Psoas muscle (tissue), 8 donors: ENCODE measurements around the gene STXBP5. TPM values are rescaled to one million over a fixed set of nuclear protein-coding genes. Genes with fewer than 3 reads are reported as not detected.
A peak's percentile ranks its signal among the peaks of the same experiment; 100 is the strongest.

Source experiments
- ATAC-seq, 4 donors: fragments of 200-7000 bp; cut with Tn5 transposase; one replicate each; pipeline ENCODE4 v1.9.1; 2020; ENCODE audit warnings: moderate library complexity in 3 of 4, mild to moderate bottlenecking in 2 of 4
- DNase-seq, 2 donors: peaks; one replicate each; pipeline ENCODE4 v3.0.0-alpha.2; 2020
- H3K27ac ChIP-seq: fragments of 200-600 bp; one replicate; pipeline ENCODE4 v1.8.0; 2022
- H3K27me3 ChIP-seq, 3 donors: fragments of 200-600 bp in 1 of 3; one replicate each; pipeline versions ENCODE4 v1.6.1 to v1.8.0; 2013 to 2022; ENCODE audit warnings: low read length in 2 of 3, mild to moderate bottlenecking in 2 of 3, moderate library complexity in 1 of 3; ENCODE audit not compliant: insufficient read depth in 3 of 3
- H3K36me3 ChIP-seq, 2 donors: fragments of 200-600 bp in 1 of 2; one replicate each; pipeline versions ENCODE4 v1.6.1 to v1.8.0; 2013 to 2022; ENCODE audit warnings: low read depth in 1 of 2, mild to moderate bottlenecking in 1 of 2, moderate library complexity in 1 of 2; ENCODE audit not compliant: insufficient read depth in 1 of 2
- H3K4me1 ChIP-seq: fragments of 200-600 bp; one replicate; pipeline ENCODE4 v1.8.0; 2022
- H3K4me3 ChIP-seq: fragments of 200-600 bp; one replicate; pipeline ENCODE4 v1.8.0; 2022; ENCODE audit warnings: mild to moderate bottlenecking
- H3K9me3 ChIP-seq: fragments of 200-600 bp; one replicate; pipeline ENCODE4 v1.8.0; 2022
- WGBS, 3 donors: extraction: QIAGEN DNeasy Blood & Tissue Kit; methylation state at CpG; one replicate each; pipeline versions ENCODE4 v1.1.6 to v1.1.7; 2013; 5-methylcytosine and 5-hydroxymethylcytosine counted together
- intact Hi-C, 2 donors: fragments of 100-400 bp; cut with DNase I; formaldehyde crosslinking; loops; one replicate each; pipeline versions ENCODE4 v1.11.0 to v1.14.2; 2022
- polyA plus RNA-seq, 3 donors: library from polyadenylated mRNA; stranded (reverse); fragments of 200-250 nt; gene quantifications; one replicate each; pipeline ENCODE4 v1.2.3, GENCODE V29; 2013
- total RNA-seq, 4 donors: library from RNA; stranded (reverse); fragmentation: NEBNext Ultra II Directional in 2 of 4; extraction: Animal tissue kit (Norgen Biotek cat#: 25700) in 2 of 4; gene quantifications; one replicate each; pipeline versions ENCODE4 v1.2.1 to v1.2.4, GENCODE V29; 2021 to 2023
- TF ChIP-seq, protein P1 (sequence below): fragments of 200-600 bp; IDR thresholded peaks from one replicate; pipeline ENCODE4 v1.8.0; 2022; ENCODE audit warnings: antibody characterized with exemption
- donor health status: healthy with polysubstance abuse.
- donor health status: DM: no; HTN: no; CAD: no; lungs with moderate emphysema.
- donor health status: Bipolar disorder and iron deficiency.
- donor health status: healthy.
- donor health status: DM: yes; HTN: yes; CAD: no.
- donor health status: DM: no; HTN: no; CAD: no.
- donor health status: DM: no; HTN: no; CAD: no.
- donor health status: DM: yes; HTN: yes; CAD: no.

The STXBP5 gene
- total and polyA plus RNA-seq, 7 donors, result 4.1 to 20.0 (median 18.7) TPM

DNA sequence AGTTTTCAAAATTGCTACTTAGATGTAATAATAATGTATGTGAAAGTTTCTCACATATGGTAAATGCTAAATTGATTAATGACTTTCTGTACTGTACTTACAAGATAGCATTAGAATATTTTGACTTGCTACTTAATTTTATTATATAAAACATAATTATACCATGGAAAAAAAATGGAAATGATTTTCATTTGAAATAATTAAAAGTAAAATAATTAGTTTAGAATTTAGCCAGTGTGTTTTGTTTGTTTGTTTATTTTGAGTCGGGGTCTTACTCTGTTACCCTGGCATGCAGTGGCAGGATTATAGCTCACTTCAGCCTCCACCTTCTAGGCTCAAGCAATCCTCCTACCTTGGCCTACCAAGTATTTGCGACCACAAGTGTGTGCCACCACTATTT lies 7.1 kb downstream of the STXBP5 start:
- TF ChIP-seq, protein P1, sequence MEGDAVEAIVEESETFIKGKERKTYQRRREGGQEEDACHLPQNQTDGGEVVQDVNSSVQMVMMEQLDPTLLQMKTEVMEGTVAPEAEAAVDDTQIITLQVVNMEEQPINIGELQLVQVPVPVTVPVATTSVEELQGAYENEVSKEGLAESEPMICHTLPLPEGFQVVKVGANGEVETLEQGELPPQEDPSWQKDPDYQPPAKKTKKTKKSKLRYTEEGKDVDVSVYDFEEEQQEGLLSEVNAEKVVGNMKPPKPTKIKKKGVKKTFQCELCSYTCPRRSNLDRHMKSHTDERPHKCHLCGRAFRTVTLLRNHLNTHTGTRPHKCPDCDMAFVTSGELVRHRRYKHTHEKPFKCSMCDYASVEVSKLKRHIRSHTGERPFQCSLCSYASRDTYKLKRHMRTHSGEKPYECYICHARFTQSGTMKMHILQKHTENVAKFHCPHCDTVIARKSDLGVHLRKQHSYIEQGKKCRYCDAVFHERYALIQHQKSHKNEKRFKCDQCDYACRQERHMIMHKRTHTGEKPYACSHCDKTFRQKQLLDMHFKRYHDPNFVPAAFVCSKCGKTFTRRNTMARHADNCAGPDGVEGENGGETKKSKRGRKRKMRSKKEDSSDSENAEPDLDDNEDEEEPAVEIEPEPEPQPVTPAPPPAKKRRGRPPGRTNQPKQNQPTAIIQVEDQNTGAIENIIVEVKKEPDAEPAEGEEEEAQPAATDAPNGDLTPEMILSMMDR, result no peak
- 95 to 100% (median 98%) methylated on average over 2 of the region's 2 CpGs for WGBS, 3 donors
- no peaks in the 10 kb centered on the region for H3K9me3 ChIP-seq
- intact Hi-C loops, result loop anchor here in 1 of 2 donors (10.0 kb wide), 1 partner anchor 53 kb away; no protein-coding TSS in a partner anchor
- peaks cover 27% of the 10 kb centered on the region for H3K4me1 ChIP-seq
- no peak overlapping the region for H3K4me3 ChIP-seq
- no peak for ATAC-seq
- no peak for DNase-seq
- no peaks in the 10 kb centered on the region for H3K36me3 ChIP-seq
- H3K27me3 ChIP-seq, result no peaks in the 10 kb centered on the region
- no peak overlapping the region for H3K27ac ChIP-seq

DNA sequence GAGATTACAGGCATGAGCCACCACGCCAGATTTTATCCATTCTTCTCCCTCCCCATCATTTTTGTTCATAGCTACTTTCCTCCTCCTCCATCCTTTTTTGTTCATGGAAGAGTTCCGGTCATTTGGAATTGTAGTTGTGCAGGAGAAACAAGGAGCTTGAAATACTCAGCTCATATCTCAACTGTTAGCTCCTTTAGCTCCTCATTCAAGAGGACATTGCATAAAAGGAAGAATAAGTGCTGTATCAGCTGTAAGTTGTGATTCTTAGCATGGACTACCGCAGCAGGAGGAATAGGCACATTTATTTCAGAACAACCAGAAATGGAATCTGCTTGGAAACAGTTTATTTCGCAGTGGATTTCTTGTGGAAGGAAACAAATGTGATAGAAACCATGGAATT lies 7.6 kb downstream of the STXBP5 start:
- no peaks in the 10 kb centered on the region for H3K36me3 ChIP-seq
- H3K4me3 ChIP-seq, result no peak overlapping the region
- 92 to 98% (median 98%) methylated on average over 4 of the region's 4 CpGs for WGBS, 3 donors
- H3K9me3 ChIP-seq, result no peaks in the 10 kb centered on the region
- H3K27me3 ChIP-seq, result no peaks in the 10 kb centered on the region
- H3K27ac ChIP-seq, result peak overlapping the region; percentile 6
- ATAC-seq, result no peak
- TF ChIP-seq, protein P1, result no peak
- peaks cover 25% of the 10 kb centered on the region for H3K4me1 ChIP-seq
- intact Hi-C loops, result loop anchor here in 1 of 2 donors (10.0 kb wide), 1 partner anchor 53 kb away; no protein-coding TSS in a partner anchor
- DNase-seq, result no peak

DNA sequence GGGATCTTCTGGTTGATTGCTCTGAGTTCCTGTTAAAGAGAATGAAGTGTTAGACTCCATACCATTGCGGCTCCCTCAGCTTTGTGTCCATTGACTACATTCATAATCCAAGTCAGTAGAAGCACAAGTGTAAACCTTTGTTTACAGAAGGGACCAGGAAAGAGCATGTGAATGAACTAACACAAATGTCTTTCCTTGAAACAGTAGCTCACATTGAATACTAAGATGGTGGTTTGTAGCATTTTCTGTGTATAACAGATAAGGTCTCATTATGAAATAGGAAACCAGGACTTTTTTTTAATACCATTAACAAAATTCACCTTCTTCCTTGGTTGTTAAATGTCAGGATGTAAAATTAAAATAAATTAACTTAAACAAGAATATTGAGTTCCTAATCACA lies 8.4 kb downstream of the STXBP5 start:
- Histone ChIP-seq H3K4me3 (no peak overlapping the region), H3K27ac (no peak overlapping the region), H3K27me3 (no peaks in the 10 kb centered on the region), H3K9me3 (no peaks in the 10 kb centered on the region), H3K36me3 (no peaks in the 10 kb centered on the region), H3K4me1 (peaks cover 25% of the 10 kb centered on the region)
- TF ChIP-seq, protein P1, result no peak
- intact Hi-C loops, result loop anchor here in 1 of 2 donors (10.0 kb wide), 1 partner anchor 52 kb away; no protein-coding TSS in a partner anchor
- ATAC-seq, result no peak
- 96 to 100% (median 99%) methylated on average over 1 of the region's 1 CpG for WGBS, 3 donors
- DNase-seq, result no peak

DNA sequence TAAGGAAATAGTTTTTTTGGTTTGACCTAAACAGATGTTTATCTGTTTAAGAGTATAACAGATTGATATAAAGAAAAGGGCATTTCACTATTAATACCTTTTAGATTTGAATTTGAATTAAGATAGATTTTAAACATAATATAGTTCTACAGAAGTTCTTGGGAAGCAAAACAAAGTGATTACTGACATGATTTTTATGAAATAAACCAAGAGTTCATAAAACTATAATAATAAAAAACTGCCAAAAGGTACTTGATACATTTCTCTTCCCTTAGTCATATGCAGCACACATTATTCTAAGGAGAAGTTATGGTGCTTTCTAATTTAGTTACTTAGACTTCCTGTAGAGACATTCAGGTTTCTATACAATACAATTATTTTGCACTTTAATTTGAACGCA lies 9.6 kb downstream of the STXBP5 start:
- Histone ChIP-seq H3K36me3 (peaks cover 0 to 5% of the 10 kb centered on the region in 2 donors), H3K27ac (no peak overlapping the region), H3K27me3 (no peaks in the 10 kb centered on the region), H3K4me3 (no peak overlapping the region), H3K9me3 (no peaks in the 10 kb centered on the region), H3K4me1 (peaks cover 19% of the 10 kb centered on the region)
- ATAC-seq, result no peak
- TF ChIP-seq, protein P1, result no peak
- WGBS, 3 donors, result 2 to 44% (median 40%) methylated on average over 1 of the region's 1 CpG
- intact Hi-C loops, result loop anchor here in 1 of 2 donors (10.0 kb wide), 1 partner anchor 51 kb away; no protein-coding TSS in a partner anchor
- no peak for DNase-seq
